GM18861 (cell line): Measurements from ENCODE around the gene BAIAP3.
"Not testable (repeated sequence)": the region's sequence is repeated elsewhere in the genome, so short reads cannot be mapped to it uniquely, and the experiment has no call there.

Source experiments
- ATAC-seq: cut with Tn5 transposase; IDR thresholded peaks from one replicate; pipeline ENCODE4 v1.9.1; 2021; ENCODE audit not compliant: unreplicated experiment

Gene BAIAP3

DNA sequence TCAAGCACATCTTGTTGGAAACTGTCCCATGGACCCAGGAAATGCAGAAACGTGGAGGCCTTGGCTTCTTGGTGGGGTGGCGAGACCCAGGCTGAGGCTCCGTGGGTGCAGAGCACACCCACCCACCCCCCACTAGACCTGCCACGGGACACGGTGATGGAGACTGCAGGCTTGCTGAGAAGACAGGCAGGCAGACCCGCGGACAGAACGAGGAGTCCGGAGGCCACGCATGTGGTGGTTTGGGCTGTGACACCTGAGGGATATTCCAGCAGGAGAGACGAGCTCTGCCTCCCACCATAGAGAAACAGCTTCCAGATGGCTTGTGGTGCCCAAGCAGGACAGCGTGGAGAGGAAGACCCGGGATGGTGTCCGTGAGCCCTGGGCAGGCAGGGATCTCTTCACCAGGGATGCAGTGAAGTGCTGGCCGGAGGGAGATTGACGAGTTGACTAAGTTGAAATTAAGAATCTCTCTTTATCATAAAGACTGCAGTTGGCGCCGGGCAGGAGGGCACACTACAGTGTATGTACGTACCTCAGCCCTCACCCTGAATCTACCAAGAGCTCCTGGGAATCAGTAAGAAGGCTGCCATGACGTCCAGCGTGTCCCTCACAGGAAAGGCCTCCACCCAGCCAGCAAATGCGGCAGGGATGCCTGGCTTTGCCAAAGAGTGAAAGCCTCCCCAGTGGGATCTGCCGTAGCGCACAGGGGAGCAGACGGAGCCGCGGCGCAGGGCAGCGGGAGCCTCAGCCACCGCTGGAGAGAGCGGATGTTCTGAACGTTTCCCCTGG, 15.8 kb upstream of the BAIAP3 start:
- no peak for ATAC-seq

- no peak for ATAC-seq
These were observed 15.2 kb upstream of the BAIAP3 start for GRCh38 chr16:1318268-1318545.

GRCh38 chr16:1319041-1319440, 14.4 kb upstream of the BAIAP3 start:
- no peak for ATAC-seq

DNA sequence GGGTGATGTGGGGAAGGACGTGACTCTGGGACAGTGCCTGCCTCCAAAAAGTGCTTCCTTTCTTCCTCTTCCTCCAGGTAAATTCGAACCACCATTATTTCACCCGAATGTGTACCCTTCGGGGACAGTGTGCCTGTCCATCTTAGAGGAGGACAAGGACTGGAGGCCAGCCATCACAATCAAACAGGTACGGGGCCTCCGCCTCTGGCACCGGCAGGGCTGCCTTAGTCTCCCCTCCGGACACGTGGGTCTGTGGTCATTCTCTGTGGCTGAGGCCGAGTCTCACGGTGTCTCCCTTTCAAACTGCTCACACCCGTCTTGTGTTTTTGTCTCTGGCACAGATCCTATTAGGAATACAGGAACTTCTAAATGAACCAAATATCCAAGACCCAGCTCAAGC, 13.3 kb upstream of the BAIAP3 start:
- ATAC-seq: no peak

- no peak for ATAC-seq
These were observed 12.7 kb upstream of the BAIAP3 start for GRCh38 chr16:1320658-1321240.

DNA sequence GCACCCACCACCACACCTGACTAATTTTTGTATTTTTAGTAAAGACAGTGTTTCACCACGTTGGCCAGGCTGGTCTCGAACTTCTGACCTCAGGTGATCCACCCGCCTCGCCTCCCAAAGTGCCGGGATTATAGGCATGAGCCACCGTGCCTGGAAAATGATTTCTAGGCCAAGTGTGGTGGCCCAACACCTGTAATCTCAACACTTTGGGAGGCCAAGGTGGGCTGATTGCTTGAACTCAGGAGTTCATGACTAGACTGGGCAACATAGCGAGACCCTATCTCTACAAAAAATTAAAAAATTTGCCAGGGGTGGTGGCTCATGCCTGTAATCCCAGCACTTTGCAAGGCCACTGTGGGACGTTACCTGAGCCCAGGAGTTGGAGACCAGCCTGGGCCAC, 11.0 kb upstream of the BAIAP3 start:
- no peak for ATAC-seq

DNA sequence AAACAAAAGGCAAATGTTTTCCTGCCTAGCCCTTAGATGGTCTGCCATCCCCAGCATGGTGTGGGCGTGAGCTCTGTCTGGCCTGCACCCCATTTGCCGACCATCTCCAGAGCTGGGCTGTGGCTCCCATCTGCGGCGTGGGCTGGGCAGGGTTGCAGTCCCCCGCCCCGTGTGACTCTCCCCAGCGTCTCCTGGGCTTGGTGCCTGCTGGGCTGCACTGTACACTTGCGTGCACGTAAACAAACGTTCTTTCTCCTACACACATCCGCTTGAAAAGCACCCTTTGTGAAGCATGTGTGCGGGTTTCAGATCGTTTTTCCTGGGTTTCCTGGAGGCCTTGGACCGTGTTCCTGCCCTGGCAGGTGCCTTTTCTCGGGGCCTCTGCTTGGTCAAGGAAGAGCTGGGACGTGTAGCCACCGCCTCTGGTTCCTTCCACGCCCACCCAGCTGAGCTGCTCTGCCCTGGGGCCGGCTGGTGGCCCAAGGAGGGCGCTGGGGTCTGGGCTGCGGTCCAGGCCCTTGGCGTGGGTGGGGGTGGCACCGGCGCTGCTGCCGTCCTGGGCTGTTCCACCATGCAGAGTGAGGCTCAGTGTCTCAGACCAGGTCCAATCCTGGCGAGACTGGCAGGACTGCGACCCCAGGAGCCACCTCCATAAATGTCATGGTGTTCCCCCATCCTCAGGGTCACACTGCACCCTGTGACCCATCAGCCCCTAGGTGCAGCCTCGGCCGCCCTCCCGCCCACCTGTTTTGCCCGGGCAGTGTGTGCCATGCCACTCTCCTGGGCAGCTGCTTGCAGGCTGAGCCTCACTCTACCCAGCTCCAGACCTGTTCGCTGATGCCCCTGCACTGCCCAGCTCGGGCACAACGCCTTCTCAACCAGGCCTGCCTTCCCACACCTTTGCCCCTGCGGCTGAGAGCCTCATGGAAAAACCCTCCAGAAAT, 9.9 kb upstream of the BAIAP3 start:
- no peak for ATAC-seq

DNA sequence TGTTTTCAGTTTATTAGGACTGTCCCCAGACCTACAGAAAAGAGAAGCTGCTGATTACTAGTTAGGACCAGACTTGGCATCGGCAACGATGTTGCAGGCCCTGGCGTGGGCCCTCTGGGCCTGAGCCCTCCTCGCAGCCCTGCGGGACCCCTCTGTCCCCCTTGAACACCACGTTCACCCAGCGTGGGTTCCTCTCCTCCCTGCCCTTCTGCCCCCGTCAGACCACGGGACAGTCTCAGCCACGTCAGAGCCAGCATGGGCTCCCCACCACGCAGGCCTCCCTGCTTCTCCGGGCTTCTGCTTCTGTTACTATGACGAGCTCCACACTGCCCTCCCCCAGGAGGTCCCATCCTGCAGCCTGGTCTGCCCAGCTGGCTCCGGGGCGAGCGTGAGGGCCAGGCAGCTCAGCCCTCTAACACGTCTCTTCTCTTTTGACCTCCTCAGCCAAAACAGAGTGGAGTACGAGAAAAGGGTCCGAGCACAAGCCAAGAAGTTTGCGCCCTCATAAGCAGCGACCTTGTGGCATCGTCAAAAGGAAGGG, 9.1 kb upstream of the BAIAP3 start:
- ATAC-seq: no peak

- no peak for ATAC-seq
These were observed 8.2 kb upstream of the BAIAP3 start for GRCh38 chr16:1325261-1325660.

- no peak for ATAC-seq
These were observed 7.6 kb upstream of the BAIAP3 start for GRCh38 chr16:1325673-1326371.

- ATAC-seq: no peak
These were observed 7.1 kb upstream of the BAIAP3 start for GRCh38 chr16:1326391-1326790.

GRCh38 chr16:1326946-1327618, 6.4 kb upstream of the BAIAP3 start:
- ATAC-seq: no peak

DNA sequence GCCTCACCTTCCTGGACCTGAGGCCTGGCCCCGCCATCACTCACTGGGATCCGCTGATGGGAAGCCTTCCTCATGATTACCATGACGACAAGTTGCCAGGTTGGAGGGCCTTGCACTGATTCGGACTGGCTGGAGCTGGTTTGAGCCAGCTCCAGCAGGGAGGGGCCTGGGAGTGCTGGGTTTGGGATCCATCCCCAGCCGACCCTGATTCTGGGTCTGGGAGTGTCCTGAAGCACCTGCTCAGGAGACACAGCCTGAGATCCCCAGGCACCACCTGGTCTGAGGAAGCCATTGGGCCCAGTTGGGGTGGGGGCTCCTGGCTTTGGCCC, 5.9 kb upstream of the BAIAP3 start:
- no peak for ATAC-seq

GRCh38 chr16:1328136-1328535, 5.3 kb upstream of the BAIAP3 start:
- ATAC-seq: not testable (repeated sequence)

DNA sequence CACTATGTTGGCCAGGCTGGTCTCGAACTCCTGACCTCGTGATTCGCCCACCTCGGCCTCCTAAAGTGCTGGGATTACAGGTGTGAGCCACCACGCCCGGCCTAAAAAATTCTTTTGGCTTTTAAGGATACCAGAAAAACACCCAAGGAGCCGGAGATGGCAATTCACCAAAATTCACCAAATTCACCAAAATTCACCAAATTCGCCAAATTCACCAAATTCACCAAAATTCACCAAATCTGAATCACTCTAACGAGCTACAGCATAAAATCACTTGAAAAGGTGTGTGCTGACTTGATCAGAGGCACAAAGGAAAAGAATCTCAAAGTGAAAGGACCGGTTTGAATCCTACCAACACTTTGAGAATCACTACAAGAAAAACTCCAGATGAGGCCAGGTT, 4.5 kb upstream of the BAIAP3 start:
- ATAC-seq: not testable (repeated sequence)

DNA sequence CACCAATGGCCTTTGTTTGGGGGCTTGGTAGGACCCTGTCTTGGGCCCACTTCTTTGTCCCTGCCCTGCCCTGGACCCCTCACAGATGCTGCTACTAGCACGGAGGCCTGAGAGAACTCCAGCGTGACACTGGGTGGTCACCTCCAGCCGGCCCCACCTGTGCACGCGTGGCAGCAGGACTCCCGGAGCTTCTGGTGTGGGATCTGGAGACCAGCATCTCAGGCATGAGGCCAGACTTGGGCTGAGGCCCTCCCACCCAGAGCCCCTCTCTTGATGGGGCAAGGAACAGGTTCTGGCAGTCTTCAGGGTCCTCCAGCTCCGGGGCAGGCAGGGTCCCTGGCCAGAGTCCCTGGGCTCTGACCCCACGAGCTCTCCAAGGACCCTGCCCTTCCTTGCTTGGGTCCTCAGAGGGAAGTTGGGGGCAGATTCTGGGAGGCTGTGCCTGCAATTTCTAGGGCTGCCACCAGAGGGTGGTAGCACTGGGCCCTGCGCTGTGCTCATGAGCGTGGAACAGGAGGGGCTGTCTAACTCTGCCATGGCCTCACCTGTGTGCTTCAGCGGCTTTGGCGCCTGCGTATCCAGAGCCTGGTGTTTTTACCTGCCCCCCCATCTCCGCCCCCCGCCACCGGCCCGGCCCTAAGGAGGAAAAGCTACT, 3.1 kb upstream of the BAIAP3 start:
- ATAC-seq: no peak

- ATAC-seq: no peak
These were observed 2.3 kb upstream of the BAIAP3 start for GRCh38 chr16:1330931-1331711.

DNA sequence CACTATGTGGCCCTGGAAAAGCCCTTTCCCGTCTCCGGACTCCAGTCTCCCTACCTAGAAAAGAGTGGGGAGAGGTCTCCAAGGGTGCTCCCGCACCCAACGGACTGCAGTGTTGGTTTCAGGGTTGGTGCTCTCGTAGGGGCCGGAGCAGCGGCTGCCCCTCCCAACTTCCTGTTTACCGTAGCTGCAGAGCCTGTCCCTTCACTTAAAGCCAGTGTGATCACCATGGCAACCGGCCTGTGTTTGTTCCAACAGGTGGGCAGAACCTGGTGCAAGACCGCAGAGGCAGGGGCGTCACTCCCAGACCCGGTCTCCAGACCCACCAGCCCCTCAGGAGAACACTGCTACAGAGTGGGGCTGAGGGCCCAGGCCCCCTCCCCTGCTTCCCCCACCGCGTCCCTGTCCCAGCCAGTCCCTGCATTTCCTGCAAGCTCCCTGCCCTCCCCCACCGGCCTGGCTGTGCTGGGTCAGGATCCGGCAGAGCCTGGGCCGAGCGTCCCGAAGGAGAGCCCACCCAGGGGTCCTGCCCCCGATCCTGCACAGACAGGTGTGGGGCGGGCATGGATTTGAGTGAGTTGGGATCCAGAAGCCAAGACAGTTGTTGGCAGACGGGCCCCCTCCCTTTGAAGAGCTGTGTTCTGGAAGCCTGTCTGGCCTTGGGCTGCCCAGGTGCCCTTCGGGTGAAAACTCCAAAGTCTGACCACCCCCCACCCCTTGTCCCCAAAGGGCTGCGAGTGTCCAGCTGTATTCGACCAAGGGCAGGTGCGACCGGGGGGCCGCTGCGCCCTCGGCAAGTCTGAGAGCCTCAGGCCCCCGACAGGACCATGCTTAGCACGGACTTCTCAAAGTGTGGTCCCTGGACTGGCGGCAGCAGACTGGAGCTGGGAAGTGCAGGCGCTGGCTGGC, 1.5 kb upstream of the BAIAP3 start:
- ATAC-seq: peak; percentile 40
